Bronchial epithelial cell (primary cell): ENCODE data around the gene PLPPR4. TPM values are rescaled to one million over a fixed set of nuclear protein-coding genes. Genes with fewer than 3 reads are reported as not detected.
A peak's percentile ranks its signal among the peaks of the same experiment; 100 is the strongest.

Experiments
- DNase-seq: peaks from one replicate; pipeline ENCODE4 v3.0.0-alpha.2; 2010; ENCODE audit warnings: low read depth
- FAIRE-seq: peaks from 2 replicates; lab custom pipeline; 2011; peaks lifted over from hg19 to GRCh38; lab: Jason Lieb, UNC
- H3K27me3 ChIP-seq: 2 replicates; pipeline ENCODE4 v1.5.1; 2011; ENCODE audit warnings: low read length; ENCODE audit not compliant: control insufficient read depth, insufficient read depth
- H3K36me3 ChIP-seq: 2 replicates; pipeline ENCODE4 v1.5.1; 2011; ENCODE audit warnings: low read length; ENCODE audit not compliant: control insufficient read depth, insufficient read depth
- H3K4me3 ChIP-seq: 2 replicates; pipeline ENCODE4 v1.5.1; 2011; ENCODE audit warnings: mild to moderate bottlenecking, low read depth, low read length, control low read depth
- CTCF ChIP-seq: IDR thresholded peaks from 2 replicates; pipeline ENCODE4 v1.5.1; 2011; ENCODE audit warnings: mild to moderate bottlenecking, moderate library complexity, low read length, control low read depth, inconsistent platforms; ENCODE audit not compliant: insufficient read depth, severe bottlenecking
- total RNA-seq: library from RNA; depleted of rRNA; stranded (reverse); fragments of >200 nt; gene quantifications from 2 replicates; pipeline ENCODE4 v1.2.1, GENCODE V29; 2014

PLPPR4 gene
- total RNA-seq, 1 donor from 2014 or later, result not detected

- TF ChIP-seq CTCF, result no peak
- no peak for FAIRE-seq
Observed at GRCh38 chr1:99236756-99237155, 27.5 kb upstream of the PLPPR4 start.

GRCh38 chr1:99239690-99240089 is 24.6 kb upstream of the PLPPR4 start:
- Histone ChIP-seq H3K36me3 (no peaks in the 10 kb centered on the region), H3K4me3 (no peak overlapping the region), H3K27me3 (no peaks in the 10 kb centered on the region)
- TF ChIP-seq CTCF, result no peak
- FAIRE-seq, result no peak
- DNase-seq, result no peak

More at GRCh38 chr1:99236756-99237155, 27.5 kb upstream of the PLPPR4 start:
- no peak for DNase-seq
- no peaks in the 10 kb centered on the region for H3K36me3 ChIP-seq
- no peak overlapping the region for H3K4me3 ChIP-seq
- no peaks in the 10 kb centered on the region for H3K27me3 ChIP-seq

GRCh38 chr1:99240621-99241020 is 23.7 kb upstream of the PLPPR4 start:
- no peak for TF ChIP-seq CTCF

GRCh38 chr1:99246152-99246551 is 18.1 kb upstream of the PLPPR4 start:
- H3K27me3 ChIP-seq, result no peaks in the 10 kb centered on the region
- no peak overlapping the region for H3K4me3 ChIP-seq
- no peaks in the 10 kb centered on the region for H3K36me3 ChIP-seq
- no peak for DNase-seq
- TF ChIP-seq CTCF, result no peak
- FAIRE-seq, result no peak

More at GRCh38 chr1:99240621-99241020, 23.7 kb upstream of the PLPPR4 start:
- no peak for DNase-seq
- Histone ChIP-seq H3K27me3 (no peaks in the 10 kb centered on the region), H3K4me3 (no peak overlapping the region), H3K36me3 (no peaks in the 10 kb centered on the region)
- no peak for FAIRE-seq

- TF ChIP-seq CTCF, result no peak
- FAIRE-seq (no peak), DNase-seq (no peak)
- Histone ChIP-seq H3K36me3 (no peaks in the 10 kb centered on the region), H3K27me3 (no peaks in the 10 kb centered on the region), H3K4me3 (no peak overlapping the region)
Observed at GRCh38 chr1:99247199-99247598, 17.1 kb upstream of the PLPPR4 start.

- FAIRE-seq (no peak), DNase-seq (peak; percentile 13)
- Histone ChIP-seq H3K36me3 (no peaks in the 10 kb centered on the region), H3K4me3 (no peak overlapping the region), H3K27me3 (no peaks in the 10 kb centered on the region)
- TF ChIP-seq CTCF, result no peak
Observed at GRCh38 chr1:99250728-99251127, 13.6 kb upstream of the PLPPR4 start.
